IMR-90 (cell line): ENCODE data around the gene PDE4B. TPM values are rescaled to one million over a fixed set of nuclear protein-coding genes. Genes with fewer than 3 reads are reported as not detected.

Experiments
- ATAC-seq: fragments of 200-7000 bp; cut with Tn5 transposase; 2 replicates; pipeline ENCODE4 v1.9.1; 2020; ENCODE audit warnings: low read depth, mild to moderate bottlenecking, moderate library complexity
- BruUV-seq: library from RNA; stranded (reverse); fragments of 400-500 nt; replicated peaks from 2 replicates; lab custom pipeline; 2021; lab: Mats Ljungman, UMichigan
- CTCF ChIA-PET: fragments of 300-600 bp; formaldehyde crosslinking; extraction: SDS; loops from one replicate; lab custom pipeline; 2021; ENCODE audit warnings: antibody characterized with exemption; lab: Yijun Ruan, JAX
- POLR2A ChIA-PET: fragments of 300-600 bp; sonication (Branson Sonifier 250); formaldehyde crosslinking; loops from one replicate; lab custom pipeline; 2022; ENCODE audit warnings: antibody characterized with exemption; ENCODE audit not compliant: unreplicated experiment; lab: Charles Lee
- DNase-seq: peaks from one replicate; pipeline ENCODE4 v3.0.0; 2013
- H2AFZ ChIP-seq: replicated peaks from 2 replicates; pipeline ENCODE3; 2013; ENCODE audit warnings: low read length, mild to moderate bottlenecking; ENCODE audit not compliant: poor library complexity
- H2AK5ac ChIP-seq: 2 replicates; pipeline ENCODE4 v1.6.1; 2013; ENCODE audit warnings: low read depth, low read length, inconsistent platforms
- H2AK9ac ChIP-seq: replicated peaks from 2 replicates; pipeline ENCODE3; 2013; ENCODE audit warnings: mild to moderate bottlenecking, low read depth, low read length, moderate library complexity; ENCODE audit not compliant: poor library complexity
- H2BK120ac ChIP-seq: 2 replicates; pipeline ENCODE4 v1.6.1; 2013; ENCODE audit warnings: low read depth, low read length, inconsistent platforms
- H2BK15ac ChIP-seq: 3 replicates; pipeline ENCODE4 v1.6.1; 2013; ENCODE audit warnings: low read depth, low read length, inconsistent platforms
- H2BK20ac ChIP-seq: 2 replicates; pipeline ENCODE4 v1.6.1; 2013; ENCODE audit warnings: low read depth, mild to moderate bottlenecking, inconsistent platforms, low read length, moderate library complexity
- H2BK5ac ChIP-seq: 2 replicates; pipeline ENCODE4 v1.6.1; 2013; ENCODE audit warnings: mild to moderate bottlenecking, low read depth, low read length, inconsistent platforms; ENCODE audit not compliant: poor library complexity, severe bottlenecking
- H3K14ac ChIP-seq: replicated peaks from 2 replicates; pipeline ENCODE4 v1.6.1; 2013; ENCODE audit warnings: low read depth, low read length, inconsistent platforms
- H3K18ac ChIP-seq: 2 replicates; pipeline ENCODE4 v1.6.1; 2013; ENCODE audit warnings: low read depth, low read length, control low read depth
- H3K23ac ChIP-seq: 2 replicates; pipeline ENCODE4 v1.6.1; 2013; ENCODE audit warnings: low read depth, low read length, inconsistent platforms
- H3K27ac ChIP-seq: 2 replicates; pipeline ENCODE4 v1.5.1; 2013; ENCODE audit warnings: mild to moderate bottlenecking, control low read depth, low read length; ENCODE audit not compliant: insufficient read depth
- H3K27me3 ChIP-seq: 2 replicates; pipeline ENCODE4 v1.6.1; 2013; ENCODE audit warnings: low read length; ENCODE audit not compliant: control insufficient read depth, insufficient read depth
- H3K36me3 ChIP-seq: 2 replicates; pipeline ENCODE4 v1.6.1; 2013; ENCODE audit warnings: low read length, mixed read lengths; ENCODE audit not compliant: control insufficient read depth, insufficient read depth
- H3K4ac ChIP-seq: 2 replicates; pipeline ENCODE4 v1.6.1; 2013; ENCODE audit warnings: low read depth, low read length, inconsistent platforms
- H3K4me1 ChIP-seq: 2 replicates; pipeline ENCODE4 v1.6.1; 2013; ENCODE audit warnings: low read length, mixed read lengths; ENCODE audit not compliant: control insufficient read depth, insufficient read depth
- H3K4me2 ChIP-seq: 2 replicates; pipeline ENCODE4 v1.6.1; 2013; ENCODE audit warnings: low read depth, mild to moderate bottlenecking, control low read depth, low read length, moderate library complexity
- H3K4me3 ChIP-seq: 2 replicates; pipeline ENCODE4 v1.5.1; 2013; ENCODE audit warnings: low read depth, mild to moderate bottlenecking, control low read depth, low read length, moderate library complexity; ENCODE audit not compliant: insufficient read depth
- H3K56ac ChIP-seq: 2 replicates; pipeline ENCODE4 v1.6.1; 2013; ENCODE audit warnings: low read length, inconsistent platforms; ENCODE audit not compliant: insufficient read depth; ENCODE audit errors: extremely low read depth
- H3K79me1 ChIP-seq, 2 experiments: 2 replicates each; pipeline ENCODE4 v1.6.1; 2013; ENCODE audit warnings: low read length in 2 of 2, inconsistent platforms in 1 of 2, low read depth in 1 of 2
- H3K9ac ChIP-seq: 2 replicates; pipeline ENCODE4 v1.6.1; 2013; ENCODE audit warnings: low read depth, low read length, control low read depth
- H3K9me1 ChIP-seq: 2 replicates; pipeline ENCODE4 v1.6.1; 2013; ENCODE audit warnings: low read length, inconsistent platforms; ENCODE audit not compliant: insufficient read depth
- H3K9me3 ChIP-seq: 2 replicates; pipeline ENCODE4 v1.6.1; 2013; ENCODE audit warnings: low read length; ENCODE audit not compliant: control insufficient read depth, insufficient read depth
- H4K20me1 ChIP-seq: 2 replicates; pipeline ENCODE4 v1.6.1; 2013; ENCODE audit warnings: low read length, inconsistent platforms; ENCODE audit not compliant: insufficient read depth
- H4K5ac ChIP-seq: 2 replicates; pipeline ENCODE4 v1.6.1; 2013; ENCODE audit warnings: mild to moderate bottlenecking, low read depth, low read length, control low read depth
- H4K8ac ChIP-seq, 2 experiments: 2 replicates each; pipeline ENCODE4 v1.6.1; 2013; ENCODE audit warnings: low read depth in 2 of 2, low read length in 2 of 2, control low read depth in 1 of 2, inconsistent platforms in 1 of 2
- H4K91ac ChIP-seq: 2 replicates; pipeline ENCODE4 v1.6.1; 2013; ENCODE audit warnings: low read depth, low read length, inconsistent platforms; ENCODE audit not compliant: insufficient read depth
- BHLHE40 ChIP-seq: fragments of 150-350 bp; IDR thresholded peaks from 2 replicates; pipeline ENCODE4 v1.6.1; 2016; ENCODE audit warnings: mild to moderate bottlenecking, low read depth, low read length
- CEBPB ChIP-seq: IDR thresholded peaks from 2 replicates; pipeline ENCODE4 v1.6.1; 2012; ENCODE audit warnings: low read depth, low read length, improper control_type of control experiment
- CHD1 ChIP-seq: IDR thresholded peaks from 2 replicates; pipeline ENCODE4 v1.6.1; 2012; ENCODE audit warnings: low read depth, low read length, improper control_type of control experiment
- ELK1 ChIP-seq: fragments of 150-350 bp; IDR thresholded peaks from 2 replicates; pipeline ENCODE4 v1.6.1; 2016; ENCODE audit warnings: low read depth, mild to moderate bottlenecking, low read length, moderate library complexity, borderline replicate concordance
- FOS ChIP-seq: fragments of 150-350 bp; IDR thresholded peaks from 2 replicates; pipeline ENCODE4 v1.6.1; 2016; ENCODE audit warnings: low read depth, low read length
- MAFK ChIP-seq: IDR thresholded peaks from 2 replicates; pipeline ENCODE4 v1.6.1; 2012; ENCODE audit warnings: low read depth, low read length, improper control_type of control experiment
- MXI1 ChIP-seq: IDR thresholded peaks from 2 replicates; pipeline ENCODE4 v1.6.1; 2012; ENCODE audit warnings: low read depth, mild to moderate bottlenecking, low read length, moderate library complexity, borderline replicate concordance
- NFE2L2 ChIP-seq: fragments of 150-350 bp; IDR thresholded peaks from 2 replicates; pipeline ENCODE4 v1.6.1; 2016; ENCODE audit warnings: low read depth, mild to moderate bottlenecking, low read length
- RAD21 ChIP-seq: IDR thresholded peaks from 2 replicates; pipeline ENCODE4 v1.6.1; 2012; ENCODE audit warnings: low read length, improper control_type of control experiment
- RCOR1 ChIP-seq: IDR thresholded peaks from 2 replicates; pipeline ENCODE4 v1.6.1; 2012; ENCODE audit warnings: mild to moderate bottlenecking, low read length, improper control_type of control experiment; ENCODE audit not compliant: insufficient replicate concordance
- RFX5 ChIP-seq: IDR thresholded peaks from 2 replicates; pipeline ENCODE4 v1.8.0; 2012; ENCODE audit warnings: low read depth, mild to moderate bottlenecking, low read length, moderate library complexity
- SMC3 ChIP-seq: fragments of 150-350 bp; IDR thresholded peaks from 2 replicates; pipeline ENCODE4 v1.6.1; 2016; ENCODE audit warnings: low read depth, mild to moderate bottlenecking, antibody characterized with exemption, low read length, moderate library complexity
- WGBS, 2 experiments: methylation state at CpG; one replicate each; pipeline versions ENCODE4 v1.1.5 to v1.1.7; 2013; ENCODE audit warnings: missing lambda C conversion rate in 2 of 2; ENCODE audit not compliant: insufficient read length in 1 of 2; ENCODE audit errors: extremely low coverage in 2 of 2; 5-methylcytosine and 5-hydroxymethylcytosine counted together
- dilution Hi-C: fragments of 300-500 bp; cut with HindIII; formaldehyde crosslinking; loops from one replicate; pipeline ENCODE4 v1.14.3; 2018; ENCODE audit warnings: low sequenced_read_pairs; ENCODE audit not compliant: unreplicated experiment
- in situ Hi-C: fragments of 300-500 bp; cut with MboI; formaldehyde crosslinking; loops from 3 replicates; pipeline ENCODE4 v1.14.3; 2019; ENCODE audit warnings: low sequenced_read_pairs, inconsistent platforms, mixed read lengths
- intact Hi-C: fragments of 100-400 bp; cut with micrococcal nuclease; formaldehyde crosslinking; loops from 2 replicates; pipeline ENCODE4 v1.10.0; 2022
- polyA plus RNA-seq, 3 experiments: library from polyadenylated mRNA; depleted of rRNA; stranded (reverse); fragments of >200 nt; gene quantifications; 2 replicates each; pipeline ENCODE4 v1.2.3, GENCODE V29; 2012; ENCODE audit warnings: low replicate concordance in 1 of 3
- total RNA-seq: library from RNA; depleted of rRNA; stranded (reverse); fragments of >200 nt; gene quantifications from 2 replicates; pipeline ENCODE4 v1.2.3, GENCODE V29; 2012

The PDE4B gene
- total and polyA plus RNA-seq, 2 of the 4 experiments (the other 2 are of a cell fraction), result 5.8 to 21.3 TPM

DNA sequence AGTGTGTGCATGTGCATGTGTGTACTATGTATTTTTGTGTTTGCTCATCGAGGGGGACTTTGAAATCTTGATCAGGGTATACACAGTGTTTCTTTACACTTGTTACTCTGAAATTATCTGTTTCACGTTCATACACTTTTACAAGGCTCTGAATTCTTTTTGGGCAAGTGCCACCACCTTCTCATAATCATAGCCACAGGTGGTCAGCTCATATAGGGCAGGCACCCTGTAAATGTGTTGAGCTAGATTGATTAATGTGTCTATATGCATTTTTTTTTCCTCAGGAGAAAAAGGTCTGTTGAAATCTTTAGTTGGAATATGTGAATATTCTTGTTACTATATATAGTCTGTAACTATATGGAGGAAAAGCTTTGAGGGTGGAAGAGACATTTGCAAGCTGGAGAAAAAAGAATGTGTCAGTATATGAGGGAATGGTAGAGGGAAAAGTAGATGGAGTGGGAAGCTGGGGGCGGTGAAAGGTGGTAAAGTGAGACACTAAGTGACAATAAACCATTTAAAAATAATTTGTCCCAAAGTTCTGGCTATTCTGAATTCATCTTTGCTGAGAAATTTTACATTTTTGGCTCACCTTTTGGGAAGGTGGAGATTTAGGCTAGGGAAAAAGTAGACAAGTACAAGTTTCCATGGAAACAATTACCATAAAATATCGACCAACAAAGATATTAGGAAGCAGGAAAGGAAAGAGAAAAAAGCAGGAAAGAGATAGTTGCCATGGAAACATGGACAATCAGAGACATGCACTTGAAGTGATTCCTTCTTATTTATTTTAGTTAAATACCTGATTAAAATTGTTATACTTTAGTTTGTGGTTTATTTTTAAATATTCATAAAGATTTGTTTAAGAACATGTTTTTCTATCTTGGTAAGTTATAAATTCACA, 277.5 kb downstream of the PDE4B start:
- H2AFZ ChIP-seq, result no peak overlapping the region
- H3K56ac ChIP-seq, result no peak overlapping the region
- WGBS, 2 experiments, result 100% methylated on average over 1 of the region's 4 CpGs; no CpG with 5 or more reads in 1 of the 2 experiments
- ATAC-seq (no peak), DNase-seq (no peak)
- no peak overlapping the region for H2BK5ac ChIP-seq
- no peak overlapping the region for H2BK120ac ChIP-seq
- no peak overlapping the region for H3K23ac ChIP-seq
- dilution Hi-C loops, result no loop called here
- no peak overlapping the region for H3K9ac ChIP-seq
- H4K20me1 ChIP-seq, result no peaks in the 10 kb centered on the region
- H2BK15ac ChIP-seq, result no peak overlapping the region
- intact Hi-C loops, result no loop called here
- no peak overlapping the region for H3K4me2 ChIP-seq
- H4K8ac ChIP-seq, result no peak overlapping the region
- no peaks in the 10 kb centered on the region for H3K9me1 ChIP-seq
- no peak overlapping the region for H3K4ac ChIP-seq
- no peaks in the 10 kb centered on the region for H3K27me3 ChIP-seq
- no peak overlapping the region for H2AK9ac ChIP-seq
- no peak overlapping the region for H2BK20ac ChIP-seq
- BruUV-seq, result no TSS peak
- no peak overlapping the region for H4K91ac ChIP-seq
- POLR2A ChIA-PET, result no interaction called here
- H2AK5ac ChIP-seq, result no peak overlapping the region
- H3K27ac ChIP-seq, result no peak overlapping the region
- in situ Hi-C loops, result no loop called here
- CTCF ChIA-PET, result no interaction called here
- no peak overlapping the region for H3K18ac ChIP-seq
- no peaks in the 10 kb centered on the region for H3K9me3 ChIP-seq
- H3K4me3 ChIP-seq, result no peak overlapping the region
- no peaks in the 10 kb centered on the region for H3K4me1 ChIP-seq
- H3K14ac ChIP-seq, result no peak overlapping the region
- H4K5ac ChIP-seq, result no peak overlapping the region
- H3K79me1 ChIP-seq, result no peaks in the 10 kb centered on the region
- H3K36me3 ChIP-seq, result no peaks in the 10 kb centered on the region
- TF ChIP-seq NFE2L2 (no peak), ELK1 (no peak), BHLHE40 (no peak), FOS (no peak), MAFK (no peak), RAD21 (no peak), SMC3 (no peak), CEBPB (no peak), RFX5 (no peak), MXI1 (no peak), CHD1 (no peak), RCOR1 (no peak)
